Measurements from ENCODE around the gene DCUN1D4. TPM values are rescaled to one million over a fixed set of nuclear protein-coding genes. Genes with fewer than 3 reads are reported as not detected.

Gene DCUN1D4
- polyA plus RNA-seq = 10 to 100 TPM in 2 of 4 donors, 1 to 10 TPM in 2; 5.7 to 42.0 (median 10.0) TPM
- long read RNA-seq, donor 1, full-length matches to known transcripts = 4 of 4 reads
- long read RNA-seq, donor 1, partial matches to known transcripts = 0 of 4 reads
- long read RNA-seq, donor 1, other reads (novel, unspliced or antisense) = 0 of 4 reads
- long read RNA-seq, donor 2 = 0 reads
- long read RNA-seq, donor 3, full-length matches to known transcripts = 2 of 2 reads
- long read RNA-seq, donor 3, partial matches to known transcripts = 0 of 2 reads
- long read RNA-seq, donor 3, other reads (novel, unspliced or antisense) = 0 of 2 reads
- long read RNA-seq, donor 4 = 0 reads
- long read RNA-seq, donor 5 = 0 reads
- long read RNA-seq, donor 6, full-length matches to known transcripts = 3 of 3 reads
- long read RNA-seq, donor 6, partial matches to known transcripts = 0 of 3 reads
- long read RNA-seq, donor 6, other reads (novel, unspliced or antisense) = 0 of 3 reads
- long read RNA-seq, donor 7 = 0 reads
- long read RNA-seq, donor 8 = 0 reads
- long read RNA-seq, donor 9, partial matches to known transcripts = 0 of 1 reads
- long read RNA-seq, donor 9, other reads (novel, unspliced or antisense) = 0 of 1 reads
- long read RNA-seq, donor 10, full-length matches to known transcripts = 3 of 3 reads
- long read RNA-seq, donor 10, partial matches to known transcripts = 0 of 3 reads
- long read RNA-seq, donor 10, other reads (novel, unspliced or antisense) = 0 of 3 reads

- H3K4me1 ChIP-seq (ENCODE audit: control insufficient read depth in 3 of 3, insufficient read depth in 2 of 3, low read depth in 1 of 3, low read length in 2 of 3) = peaks cover 0 to 2% (median 2%) of the 10 kb centered on the region in 3 donors
- peak within 1 kb of the TSS; percentile 62 to 97 (median 92) for H3K27ac ChIP-seq (ENCODE audit: low read depth in 1 of 3, low read length in 2 of 3)
- FAIRE-seq (peak; percentile 44), DNase-seq (peak; percentile 100)
- H3K9me3 ChIP-seq (ENCODE audit: control insufficient read depth in 2 of 2, insufficient read depth in 1 of 2, low read depth in 1 of 2, low read length in 1 of 2) = no peaks in the 10 kb centered on the region
- H3K36me3 ChIP-seq (ENCODE audit: control insufficient read depth in 3 of 3, insufficient read depth in 2 of 3, low read depth in 1 of 3, low read length in 3 of 3) = no peaks in the 10 kb centered on the region
- H3K4me3 ChIP-seq (ENCODE audit: low read depth in 1 of 3, low read length in 3 of 3) = peak within 1 kb of the TSS; percentile 79 to 92 (median 82)
- H3K27me3 ChIP-seq (ENCODE audit: control insufficient read depth in 3 of 3, insufficient read depth in 3 of 3, low read length in 3 of 3) = no peaks in the 10 kb centered on the region
- 0% methylated on average over 64 to 68 of the region's 68 CpGs for WGBS, 3 donors
These were observed at the start of gene DCUN1D4 for GRCh38 chr4:51842554-51843308. Gene DCUN1D4, plus strand, starts transcription at chr4:51843153. Its CDS starts 90 bp downstream, at chr4:51843243.

GRCh38 chr4:51820443-51821234, 22.3 kb upstream of the DCUN1D4 start:
- H3K9me3 ChIP-seq (ENCODE audit: control insufficient read depth in 2 of 2, insufficient read depth in 1 of 2, low read depth in 1 of 2, low read length in 1 of 2) = peaks cover 0 to 17% of the 10 kb centered on the region in 2 donors
- FAIRE-seq (no peak), DNase-seq (no peak)
- no peaks in the 10 kb centered on the region for H3K36me3 ChIP-seq (ENCODE audit: control insufficient read depth in 3 of 3, insufficient read depth in 2 of 3, low read depth in 1 of 3, low read length in 3 of 3)
- no peaks in the 10 kb centered on the region for H3K27me3 ChIP-seq (ENCODE audit: control insufficient read depth in 3 of 3, insufficient read depth in 3 of 3, low read length in 3 of 3)
- 87 to 90% (median 88%) methylated on average over 8 of the region's 8 CpGs for WGBS, 3 donors
- no peak overlapping the region for H3K4me3 ChIP-seq (ENCODE audit: low read depth in 1 of 3, low read length in 3 of 3)
- no peaks in the 10 kb centered on the region for H3K4me1 ChIP-seq (ENCODE audit: control insufficient read depth in 3 of 3, insufficient read depth in 2 of 3, low read depth in 1 of 3, low read length in 2 of 3)
- no peak overlapping the region for H3K27ac ChIP-seq (ENCODE audit: low read depth in 1 of 3, low read length in 2 of 3)

- 40 to 60% (median 52%) methylated on average over 5 of the region's 5 CpGs for WGBS, 3 donors
- no peak overlapping the region for H3K27ac ChIP-seq (ENCODE audit: low read depth in 1 of 3, low read length in 2 of 3)
- no peaks in the 10 kb centered on the region for H3K36me3 ChIP-seq (ENCODE audit: control insufficient read depth in 3 of 3, insufficient read depth in 2 of 3, low read depth in 1 of 3, low read length in 3 of 3)
- FAIRE-seq (no peak), DNase-seq (no peak)
- H3K4me3 ChIP-seq (ENCODE audit: low read depth in 1 of 3, low read length in 3 of 3) = no peak overlapping the region
- no peaks in the 10 kb centered on the region for H3K4me1 ChIP-seq (ENCODE audit: control insufficient read depth in 3 of 3, insufficient read depth in 2 of 3, low read depth in 1 of 3, low read length in 2 of 3)
- no peaks in the 10 kb centered on the region for H3K9me3 ChIP-seq (ENCODE audit: control insufficient read depth in 2 of 2, insufficient read depth in 1 of 2, low read depth in 1 of 2, low read length in 1 of 2)
- no peaks in the 10 kb centered on the region for H3K27me3 ChIP-seq (ENCODE audit: control insufficient read depth in 3 of 3, insufficient read depth in 3 of 3, low read length in 3 of 3)
These were observed 17.6 kb upstream of the DCUN1D4 start for GRCh38 chr4:51825341-51825740.

- no peak overlapping the region for H3K27ac ChIP-seq (ENCODE audit: low read depth in 1 of 3, low read length in 2 of 3)
- FAIRE-seq (no peak), DNase-seq (peak in 1 of 2 donors; percentile 58)
- 41 to 53% (median 44%) methylated on average over 3 of the region's 3 CpGs for WGBS, 3 donors
- no peaks in the 10 kb centered on the region for H3K27me3 ChIP-seq (ENCODE audit: control insufficient read depth in 3 of 3, insufficient read depth in 3 of 3, low read length in 3 of 3)
- no peaks in the 10 kb centered on the region for H3K36me3 ChIP-seq (ENCODE audit: control insufficient read depth in 3 of 3, insufficient read depth in 2 of 3, low read depth in 1 of 3, low read length in 3 of 3)
- no peaks in the 10 kb centered on the region for H3K9me3 ChIP-seq (ENCODE audit: control insufficient read depth in 2 of 2, insufficient read depth in 1 of 2, low read depth in 1 of 2, low read length in 1 of 2)
- no peak overlapping the region for H3K4me3 ChIP-seq (ENCODE audit: low read depth in 1 of 3, low read length in 3 of 3)
- peaks cover 0 to 4% (median 0%) of the 10 kb centered on the region in 3 donors for H3K4me1 ChIP-seq (ENCODE audit: control insufficient read depth in 3 of 3, insufficient read depth in 2 of 3, low read depth in 1 of 3, low read length in 2 of 3)
These were observed 12.7 kb upstream of the DCUN1D4 start for GRCh38 chr4:51830156-51830720.

- H3K4me1 ChIP-seq (ENCODE audit: control insufficient read depth in 3 of 3, insufficient read depth in 2 of 3, low read depth in 1 of 3, low read length in 2 of 3) = peaks cover 0 to 4% (median 0%) of the 10 kb centered on the region in 3 donors
- WGBS, 3 donors = 6 to 23% (median 23%) methylated on average over 3 of the region's 3 CpGs
- DNase-seq = peak; percentile 74
- H3K27me3 ChIP-seq (ENCODE audit: control insufficient read depth in 3 of 3, insufficient read depth in 3 of 3, low read length in 3 of 3) = no peaks in the 10 kb centered on the region
- H3K36me3 ChIP-seq (ENCODE audit: control insufficient read depth in 3 of 3, insufficient read depth in 2 of 3, low read depth in 1 of 3, low read length in 3 of 3) = no peaks in the 10 kb centered on the region
- FAIRE-seq = no peak
- no peak overlapping the region for H3K4me3 ChIP-seq (ENCODE audit: low read depth in 1 of 3, low read length in 3 of 3)
- peak overlapping the region in 1 of 3 donors; percentile 3 for H3K27ac ChIP-seq (ENCODE audit: low read depth in 1 of 3, low read length in 2 of 3)
- H3K9me3 ChIP-seq (ENCODE audit: control insufficient read depth in 2 of 2, insufficient read depth in 1 of 2, low read depth in 1 of 2, low read length in 1 of 2) = no peaks in the 10 kb centered on the region
These were observed 11.8 kb upstream of the DCUN1D4 start for GRCh38 chr4:51831133-51831532.

- DNase-seq (no peak), FAIRE-seq (no peak)
These were observed 9.7 kb upstream of the DCUN1D4 start for GRCh38 chr4:51833236-51833635.

GRCh38 chr4:51835079-51835478, 7.9 kb upstream of the DCUN1D4 start:
- H3K9me3 ChIP-seq (ENCODE audit: control insufficient read depth in 2 of 2, insufficient read depth in 1 of 2, low read depth in 1 of 2, low read length in 1 of 2) = no peaks in the 10 kb centered on the region
- H3K27me3 ChIP-seq (ENCODE audit: control insufficient read depth in 3 of 3, insufficient read depth in 3 of 3, low read length in 3 of 3) = no peaks in the 10 kb centered on the region
- FAIRE-seq (no peak), DNase-seq (no peak)
- no peaks in the 10 kb centered on the region for H3K36me3 ChIP-seq (ENCODE audit: control insufficient read depth in 3 of 3, insufficient read depth in 2 of 3, low read depth in 1 of 3, low read length in 3 of 3)
- no peak overlapping the region for H3K4me3 ChIP-seq (ENCODE audit: low read depth in 1 of 3, low read length in 3 of 3)
- H3K4me1 ChIP-seq (ENCODE audit: control insufficient read depth in 3 of 3, insufficient read depth in 2 of 3, low read depth in 1 of 3, low read length in 2 of 3) = peaks cover 0 to 4% (median 0%) of the 10 kb centered on the region in 3 donors
- H3K27ac ChIP-seq (ENCODE audit: low read depth in 1 of 3, low read length in 2 of 3) = no peak overlapping the region
- WGBS, 3 donors = 89 to 100% (median 97%) methylated on average over 1 of the region's 1 CpG

More at GRCh38 chr4:51833236-51833635, 9.7 kb upstream of the DCUN1D4 start:
- H3K27ac ChIP-seq (ENCODE audit: low read depth in 1 of 3, low read length in 2 of 3) = no peak overlapping the region
- peaks cover 0 to 4% (median 0%) of the 10 kb centered on the region in 3 donors for H3K4me1 ChIP-seq (ENCODE audit: control insufficient read depth in 3 of 3, insufficient read depth in 2 of 3, low read depth in 1 of 3, low read length in 2 of 3)
- no peaks in the 10 kb centered on the region for H3K9me3 ChIP-seq (ENCODE audit: control insufficient read depth in 2 of 2, insufficient read depth in 1 of 2, low read depth in 1 of 2, low read length in 1 of 2)
- no peak overlapping the region for H3K4me3 ChIP-seq (ENCODE audit: low read depth in 1 of 3, low read length in 3 of 3)
- H3K36me3 ChIP-seq (ENCODE audit: control insufficient read depth in 3 of 3, insufficient read depth in 2 of 3, low read depth in 1 of 3, low read length in 3 of 3) = no peaks in the 10 kb centered on the region
- no peaks in the 10 kb centered on the region for H3K27me3 ChIP-seq (ENCODE audit: control insufficient read depth in 3 of 3, insufficient read depth in 3 of 3, low read length in 3 of 3)
